HUES6 (cell line): ENCODE measurements around the gene PERP.
A peak's percentile ranks its signal among the peaks of the same experiment; 100 is the strongest.

Experiments used
- H3K27ac ChIP-seq: 2 replicates; pipeline ENCODE4 v1.7.0; 2013; ENCODE audit warnings: low read depth, mild to moderate bottlenecking, low read length, inconsistent platforms
- H3K27me3 ChIP-seq: 2 replicates; pipeline ENCODE4 v1.6.1; 2013; ENCODE audit warnings: low read length; ENCODE audit not compliant: control insufficient read depth, insufficient read depth
- H3K36me3 ChIP-seq: 2 replicates; pipeline ENCODE4 v1.6.1; 2013; ENCODE audit warnings: low read length; ENCODE audit not compliant: control insufficient read depth, insufficient read depth
- H3K4me1 ChIP-seq: 2 replicates; pipeline ENCODE4 v1.6.1; 2013; ENCODE audit warnings: low read length; ENCODE audit not compliant: control insufficient read depth, insufficient read depth
- H3K4me3 ChIP-seq: 2 replicates; pipeline ENCODE4 v1.5.1; 2013; ENCODE audit warnings: low read depth, low read length
- H3K9ac ChIP-seq: one replicate; pipeline ENCODE4 v1.6.1; 2013; ENCODE audit warnings: mild to moderate bottlenecking, low read length
- H3K9me3 ChIP-seq: 2 replicates; pipeline ENCODE4 v1.6.1; 2013; ENCODE audit warnings: low read depth, low read length; ENCODE audit not compliant: control insufficient read depth, insufficient read depth

PERP gene

DNA sequence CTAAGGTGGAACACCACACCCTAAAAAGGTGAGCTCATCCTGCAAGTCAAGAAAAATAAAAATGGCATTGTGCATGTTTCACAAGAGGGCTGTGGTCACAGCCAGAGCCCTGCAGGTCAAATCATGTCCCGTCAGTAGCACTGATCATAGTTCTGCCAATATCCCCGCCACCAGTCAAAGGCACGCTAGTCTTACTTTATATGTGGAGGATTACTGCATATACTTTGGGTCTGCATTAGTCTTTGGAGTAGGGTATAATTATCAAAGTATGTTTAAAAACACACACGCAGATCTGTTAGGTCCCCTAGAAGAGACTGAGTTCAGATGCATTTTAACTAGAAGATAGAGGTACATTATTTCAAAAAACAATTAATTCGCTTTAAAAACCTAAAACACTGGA lies 1.8 kb downstream of the PERP start:
- Histone ChIP-seq H3K9me3 (no peaks in the 10 kb centered on the region; the same call in 1 of the 2 replicates), H3K27me3 (peaks cover 9% of the 10 kb centered on the region), H3K9ac (peak overlapping the region; percentile 98), H3K4me3 (peak overlapping the region; percentile 95), H3K36me3 (peaks cover 14% of the 10 kb centered on the region; the same call in 1 of the 2 replicates), H3K4me1 (peaks cover 22% of the 10 kb centered on the region), H3K27ac (peak overlapping the region; percentile 38)

DNA sequence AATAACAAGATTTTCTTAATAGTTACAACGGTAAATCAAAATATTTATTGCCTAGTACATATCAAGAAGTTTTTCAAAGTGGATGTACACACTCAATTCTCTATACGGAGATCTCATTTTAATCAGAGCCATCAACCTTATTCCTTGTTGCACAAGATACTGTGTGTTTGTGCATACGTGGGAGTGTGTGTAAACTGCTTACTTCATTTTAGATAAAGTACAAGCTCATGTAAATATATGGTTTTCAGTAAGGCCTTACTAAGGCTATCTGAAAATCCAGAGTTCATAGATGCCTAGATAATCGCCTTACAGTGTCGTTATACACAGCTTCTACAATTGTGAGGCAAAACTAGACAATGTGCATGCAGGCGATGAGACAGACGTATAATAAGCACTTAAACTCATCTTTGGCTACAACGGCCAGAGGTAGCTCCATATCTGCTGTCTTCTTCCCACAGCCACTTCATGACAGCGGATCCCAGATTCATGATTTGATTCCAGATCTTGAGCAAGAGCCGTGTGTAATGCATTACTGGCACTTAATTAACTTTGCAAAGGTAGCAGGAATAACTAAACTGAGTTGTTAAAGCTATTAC lies 2.5 kb downstream of the PERP start:
- Histone ChIP-seq H3K27ac (no peak overlapping the region), H3K4me1 (peaks cover 22% of the 10 kb centered on the region), H3K9ac (peak overlapping the region; percentile 29), H3K9me3 (peaks cover 4% of the 10 kb centered on the region; the same call in 1 of the 2 replicates), H3K4me3 (peak overlapping the region; percentile 95; the same call in 1 of the 2 replicates), H3K27me3 (peaks cover 9% of the 10 kb centered on the region), H3K36me3 (peaks cover 18% of the 10 kb centered on the region; the same call in 1 of the 2 replicates)

DNA sequence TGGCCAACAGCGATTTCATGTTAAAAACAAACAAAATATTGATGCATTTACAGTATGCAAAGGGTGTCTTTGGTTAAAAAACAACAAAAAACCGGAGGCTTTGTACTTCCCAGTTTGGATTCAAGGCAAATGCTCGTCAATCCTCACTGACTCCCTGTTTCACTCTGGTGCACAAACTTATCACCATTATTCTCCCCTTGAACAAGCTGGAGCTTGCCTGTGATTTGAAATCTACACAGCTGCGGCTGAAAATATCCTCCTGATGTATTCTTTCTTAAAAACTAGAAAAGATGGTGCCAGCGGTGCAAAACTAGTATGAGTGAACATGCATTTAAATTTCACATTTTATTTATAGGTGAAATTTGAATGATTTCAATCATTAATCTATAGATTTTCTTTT lies 3.3 kb downstream of the PERP start:
- H3K27me3 ChIP-seq, result peaks cover 9% of the 10 kb centered on the region
- H3K27ac ChIP-seq, result no peak overlapping the region
- H3K9me3 ChIP-seq, result peaks cover 8% of the 10 kb centered on the region; the same call in 1 of the 2 replicates
- H3K36me3 ChIP-seq, result peaks cover 22% of the 10 kb centered on the region; the same call in 1 of the 2 replicates
- peaks cover 22% of the 10 kb centered on the region for H3K4me1 ChIP-seq
- H3K4me3 ChIP-seq, result no peak overlapping the region
- no peak overlapping the region for H3K9ac ChIP-seq

DNA sequence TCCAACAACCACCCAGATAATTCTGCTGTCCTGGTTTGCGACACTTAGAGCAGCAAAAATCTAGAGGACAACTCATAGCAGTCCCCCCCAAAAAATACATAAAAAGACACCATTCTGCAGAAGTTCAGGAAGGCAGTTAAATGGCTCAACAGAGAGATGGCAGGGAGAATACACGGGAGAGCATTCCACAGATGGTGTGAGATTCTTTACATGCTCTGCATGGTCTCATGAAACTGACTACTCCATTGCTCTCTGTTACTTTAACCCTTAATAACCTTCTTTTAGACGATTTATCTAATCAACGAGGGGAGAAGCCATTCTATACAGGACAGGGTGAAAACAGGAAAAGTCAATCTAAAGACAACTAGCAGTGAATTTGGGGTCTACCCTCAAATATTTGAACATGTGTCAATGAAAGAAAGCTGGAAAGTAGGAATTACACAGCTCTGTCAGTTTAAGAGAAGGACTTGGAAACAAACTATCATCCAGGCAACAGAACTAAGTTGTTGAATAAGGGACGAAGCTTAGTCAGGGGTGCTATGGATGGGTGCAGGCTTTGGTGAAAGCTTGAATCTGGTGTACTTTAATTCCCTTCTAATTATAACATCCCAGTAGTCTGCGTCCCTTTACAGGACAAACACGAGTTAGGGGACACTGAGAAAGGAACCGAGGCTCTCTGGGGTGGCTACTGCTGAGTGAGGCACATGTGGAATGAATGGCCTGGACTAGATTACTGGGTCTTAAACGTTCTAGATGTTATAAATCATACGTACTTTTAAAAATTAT lies 5.1 kb downstream of the PERP start:
- Histone ChIP-seq H3K4me1 (peaks cover 17% of the 10 kb centered on the region), H3K36me3 (peaks cover 33% of the 10 kb centered on the region), H3K27ac (0 out of 2 replicates have a peak overlapping the region, but pooled peaks have one; percentile 24), H3K4me3 (no peak overlapping the region; the same call in 1 of the 2 replicates), H3K27me3 (no peaks in the 10 kb centered on the region), H3K9me3 (peaks cover 15% of the 10 kb centered on the region), H3K9ac (no peak overlapping the region)

DNA sequence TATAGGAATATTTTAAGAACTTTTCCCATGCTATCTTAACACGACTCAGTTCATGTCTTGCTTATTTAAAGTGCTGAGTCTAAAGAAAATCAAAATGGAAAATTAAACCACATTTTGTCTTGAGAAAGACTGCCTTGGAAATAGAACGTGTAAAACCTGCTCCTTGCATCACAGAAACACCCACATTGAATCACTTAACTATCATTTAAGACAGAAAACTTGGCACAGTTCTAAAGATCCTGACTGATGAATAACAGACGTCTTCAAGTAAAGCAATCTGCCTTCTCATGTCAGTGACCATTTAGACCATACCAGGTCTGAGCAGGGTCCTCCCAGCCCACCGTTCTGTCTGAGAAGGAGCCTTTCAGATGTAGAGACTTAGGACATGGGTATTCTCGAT lies 7.4 kb downstream of the PERP start:
- H3K4me1 ChIP-seq, result peaks cover 9% of the 10 kb centered on the region

DNA sequence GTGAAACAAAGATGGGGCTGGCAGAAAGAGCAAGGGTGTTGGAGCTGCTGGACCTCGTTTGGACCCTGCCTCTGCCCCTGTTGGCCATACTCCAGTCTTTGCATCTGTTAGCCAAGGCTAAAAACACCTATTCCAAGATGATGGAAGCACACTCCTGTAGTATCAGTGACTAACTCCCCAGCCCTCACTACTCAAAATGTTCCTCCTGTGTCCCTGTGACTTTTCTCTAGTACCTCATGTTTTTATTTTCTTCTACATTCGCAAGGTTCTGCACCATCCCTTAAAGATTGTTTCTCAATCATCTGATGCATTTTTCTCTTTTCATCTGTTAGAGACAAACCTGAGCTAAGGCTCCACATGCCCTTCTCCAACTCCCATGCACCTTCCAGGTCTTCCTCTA lies 8.9 kb downstream of the PERP start:
- H3K4me1 ChIP-seq, result peaks cover 4% of the 10 kb centered on the region; the same call in 1 of the 2 replicates
- H3K27ac ChIP-seq, result no peak overlapping the region
- H3K27me3 ChIP-seq, result no peaks in the 10 kb centered on the region

More for the DNA sequence above, 7.4 kb downstream of the PERP start:
- peaks cover 15% of the 10 kb centered on the region for H3K9me3 ChIP-seq
- H3K27ac ChIP-seq, result no peak overlapping the region
- H3K36me3 ChIP-seq, result peaks cover 50% of the 10 kb centered on the region
- H3K4me3 ChIP-seq, result no peak overlapping the region
- no peak overlapping the region for H3K9ac ChIP-seq
- H3K27me3 ChIP-seq, result no peaks in the 10 kb centered on the region

DNA sequence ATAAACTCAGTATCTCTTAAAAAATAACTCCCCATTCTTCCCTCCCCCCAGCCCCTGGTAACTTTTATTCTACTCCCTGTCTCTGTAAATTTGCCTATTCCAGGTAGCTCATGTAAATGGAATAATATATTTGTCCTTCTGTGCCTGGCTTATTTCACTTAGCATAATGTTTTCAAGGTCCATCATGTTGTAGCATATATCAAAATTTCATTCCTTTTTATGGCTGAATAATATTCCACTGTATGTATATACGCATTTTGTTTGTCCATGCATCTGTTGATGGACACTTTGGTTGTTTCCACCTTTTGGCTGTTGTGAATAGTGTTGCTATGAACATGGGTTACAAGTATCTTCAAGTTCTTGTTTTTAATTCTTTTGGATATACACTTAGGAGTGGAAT lies 13.0 kb downstream of the PERP start:
- no peak overlapping the region for H3K4me3 ChIP-seq
- peaks cover 10% of the 10 kb centered on the region for H3K9me3 ChIP-seq
- no peak overlapping the region for H3K27ac ChIP-seq
- H3K9ac ChIP-seq, result no peak overlapping the region
- H3K27me3 ChIP-seq, result no peaks in the 10 kb centered on the region
- peaks cover 62% of the 10 kb centered on the region for H3K36me3 ChIP-seq
- H3K4me1 ChIP-seq, result 0 out of 2 replicates have a peak, but pooled peaks cover 2% of the 10 kb centered on the region

More for the DNA sequence above, 8.9 kb downstream of the PERP start:
- Histone ChIP-seq H3K9ac (no peak overlapping the region), H3K36me3 (peaks cover 53% of the 10 kb centered on the region), H3K9me3 (peaks cover 15% of the 10 kb centered on the region), H3K4me3 (no peak overlapping the region)

DNA sequence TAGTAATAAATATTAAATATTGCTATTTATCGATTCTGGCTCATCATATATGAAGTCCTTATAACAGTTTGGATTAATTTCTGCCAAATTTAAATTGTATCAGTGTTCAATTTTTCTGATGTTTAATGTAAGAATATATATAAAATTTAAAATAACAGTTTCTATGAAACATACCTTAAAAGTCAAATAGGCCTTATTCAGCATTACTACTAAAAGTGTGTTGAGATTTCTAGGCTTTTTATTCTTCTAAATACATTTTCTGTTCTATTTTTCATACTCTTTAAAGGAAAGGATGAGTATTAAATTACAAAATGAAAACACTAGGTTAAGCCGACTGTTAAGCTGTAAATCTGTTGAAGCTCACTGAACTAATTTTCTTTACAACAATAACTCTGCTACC lies 13.6 kb downstream of the PERP start:
- no peak overlapping the region for H3K27ac ChIP-seq
- H3K36me3 ChIP-seq, result peaks cover 57% of the 10 kb centered on the region
- no peak overlapping the region for H3K9ac ChIP-seq
- H3K27me3 ChIP-seq, result no peaks in the 10 kb centered on the region
- H3K9me3 ChIP-seq, result peaks cover 7% of the 10 kb centered on the region
- H3K4me1 ChIP-seq, result peaks cover 6% of the 10 kb centered on the region
- H3K4me3 ChIP-seq, result no peak overlapping the region

DNA sequence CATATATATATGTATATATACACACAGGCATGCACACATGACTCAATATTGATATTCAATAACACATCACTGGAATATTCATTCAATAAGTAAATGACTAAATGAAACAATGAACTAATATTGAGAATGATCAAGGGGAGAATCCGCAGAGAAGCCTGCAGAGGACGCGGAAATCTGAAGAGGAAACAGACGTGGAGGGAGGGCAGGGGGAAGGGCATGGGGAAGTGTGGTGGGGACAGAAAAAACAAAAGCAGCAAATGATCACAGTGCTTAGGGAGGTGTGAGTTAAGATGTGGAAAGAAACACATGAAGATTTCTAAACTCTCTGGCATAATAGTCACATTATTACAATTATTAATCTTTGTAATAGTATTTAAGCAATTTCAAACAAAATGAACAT lies 14.5 kb downstream of the PERP start:
- Histone ChIP-seq H3K9me3 (no peaks in the 10 kb centered on the region), H3K36me3 (peaks cover 49% of the 10 kb centered on the region), H3K27me3 (no peaks in the 10 kb centered on the region), H3K27ac (no peak overlapping the region), H3K4me3 (no peak overlapping the region), H3K9ac (no peak overlapping the region), H3K4me1 (peaks cover 16% of the 10 kb centered on the region)

DNA sequence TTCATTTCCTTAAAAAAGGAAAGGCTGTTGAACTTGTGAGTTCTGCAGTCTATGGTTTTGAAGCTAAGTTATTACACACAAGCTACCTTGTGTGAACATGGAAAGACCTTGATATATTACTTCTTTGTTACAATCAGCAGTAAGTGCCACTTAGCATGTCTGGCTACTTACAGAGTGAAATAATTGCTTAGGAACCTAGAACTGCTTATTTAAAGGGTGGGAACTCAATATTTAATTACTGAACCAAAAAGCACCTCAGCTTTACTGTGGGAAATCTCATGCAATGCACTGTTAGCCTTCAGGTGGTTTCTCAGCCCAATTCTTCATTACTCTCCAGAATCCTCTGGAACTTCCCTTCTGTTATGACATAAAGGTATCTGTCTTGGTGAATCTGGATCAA lies 17.9 kb downstream of the PERP start:
- no peaks in the 10 kb centered on the region for H3K27me3 ChIP-seq
- no peak overlapping the region for H3K9ac ChIP-seq
- no peak overlapping the region for H3K27ac ChIP-seq
- H3K36me3 ChIP-seq, result peaks cover 26% of the 10 kb centered on the region
- peaks cover 27% of the 10 kb centered on the region for H3K4me1 ChIP-seq
- H3K9me3 ChIP-seq, result no peaks in the 10 kb centered on the region
- H3K4me3 ChIP-seq, result no peak overlapping the region

DNA sequence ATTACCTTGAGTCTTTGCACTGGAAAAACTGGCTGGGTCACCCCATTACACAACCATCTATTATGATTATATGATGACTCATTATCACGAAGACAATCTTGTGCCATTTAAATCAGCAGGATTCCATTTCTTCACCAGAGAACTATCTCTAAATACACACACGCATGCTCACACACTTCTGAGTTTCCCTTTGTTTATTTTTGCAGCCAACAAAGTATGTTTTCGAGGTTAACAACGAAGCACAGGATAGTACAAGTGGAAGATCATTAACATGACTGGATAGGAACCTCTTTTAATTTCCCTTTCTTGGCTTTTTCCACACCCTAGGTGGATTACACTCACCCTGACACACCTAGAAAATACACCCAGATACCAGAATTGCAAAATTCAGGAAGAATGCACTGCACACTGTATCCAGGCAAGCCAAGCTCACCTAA lies 18.9 kb downstream of the PERP start:
- H3K27ac ChIP-seq, result peak overlapping the region; percentile 27; the same call in 1 of the 2 replicates

More for the DNA sequence above, 18.9 kb downstream of the PERP start:
- no peak overlapping the region for H3K9ac ChIP-seq
- no peak overlapping the region for H3K4me3 ChIP-seq
- peaks cover 27% of the 10 kb centered on the region for H3K4me1 ChIP-seq
- H3K27me3 ChIP-seq, result no peaks in the 10 kb centered on the region
- no peaks in the 10 kb centered on the region for H3K9me3 ChIP-seq
- H3K36me3 ChIP-seq, result peaks cover 23% of the 10 kb centered on the region
